GM21528 (cell line): ENCODE results near the gene SLC16A11.
"Not testable (repeated sequence)": the region's sequence is repeated elsewhere in the genome, so short reads cannot be mapped to it uniquely, and the experiment has no call there.

Experiments
- ATAC-seq: cut with Tn5 transposase; IDR thresholded peaks from one replicate; pipeline ENCODE4 v1.9.1; 2021; ENCODE audit warnings: mild to moderate bottlenecking, moderate library complexity; ENCODE audit not compliant: unreplicated experiment, low FRiP score

The SLC16A11 gene

DNA sequence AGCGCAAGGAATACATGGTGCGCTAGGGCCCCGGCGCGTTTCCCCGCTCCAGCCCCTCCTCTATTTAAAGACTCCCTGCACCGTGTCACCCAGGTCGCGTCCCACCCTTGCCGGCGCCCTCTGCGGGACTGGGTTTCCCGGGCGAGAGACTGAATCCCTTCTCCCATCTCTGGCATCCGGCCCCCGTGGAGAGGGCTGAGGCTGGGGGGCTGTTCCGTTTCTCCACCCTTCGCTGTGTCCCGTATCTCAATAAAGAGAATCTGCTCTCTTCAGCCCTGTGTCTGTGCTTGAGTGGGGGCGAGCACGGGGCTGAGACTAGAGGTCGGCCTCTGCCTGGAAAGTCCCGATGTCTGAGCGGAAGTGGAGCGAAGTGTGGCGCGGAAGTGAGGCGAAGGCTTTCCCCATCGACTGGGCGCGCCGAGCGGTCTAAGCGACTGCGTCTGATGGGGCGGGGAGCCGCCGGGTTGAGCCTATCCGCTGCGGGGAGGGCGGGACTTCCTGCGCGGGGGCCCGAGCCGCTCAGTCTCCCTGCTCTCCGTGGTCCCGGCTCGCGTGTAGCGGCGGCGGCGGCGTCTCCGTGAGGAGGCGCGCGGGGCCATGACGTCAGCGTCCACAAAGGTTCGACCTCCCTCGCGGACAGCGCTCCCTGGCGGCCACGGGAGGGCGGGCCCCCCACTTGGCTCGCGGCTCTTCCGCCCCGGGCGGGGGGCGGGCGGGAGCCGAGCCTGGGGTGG, 29.5 kb downstream of the SLC16A11 start:
- ATAC-seq = peak; percentile 71

- no peak for ATAC-seq
These were observed 32.0 kb downstream of the SLC16A11 start for GRCh38 chr17:7011942-7012254.

GRCh38 chr17:7011415-7011814, 32.5 kb downstream of the SLC16A11 start:
- no peak for ATAC-seq

GRCh38 chr17:7010523-7010922, 33.4 kb downstream of the SLC16A11 start:
- ATAC-seq = no peak

- ATAC-seq = no peak
These were observed 36.7 kb downstream of the SLC16A11 start for GRCh38 chr17:7007143-7007542.

DNA sequence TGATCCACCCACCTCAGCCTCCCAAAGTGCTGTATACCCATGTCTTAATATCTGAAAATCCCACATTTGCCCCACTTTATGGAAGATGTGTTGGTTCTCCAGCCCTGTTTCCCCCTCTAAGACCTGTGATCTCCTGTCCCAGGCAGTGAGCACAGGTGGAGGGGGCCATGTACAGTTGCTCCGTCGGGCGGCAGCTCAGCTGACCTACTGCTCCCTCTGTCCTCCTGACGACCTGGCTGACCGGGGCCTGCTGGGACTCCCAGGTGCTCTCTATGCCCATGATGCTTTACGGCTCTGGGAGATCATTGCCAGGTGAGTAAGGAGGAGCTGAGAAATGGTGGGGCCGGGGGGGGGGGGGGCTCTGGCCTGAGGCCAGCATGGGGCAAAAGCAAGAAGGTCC, 38.2 kb downstream of the SLC16A11 start:
- no peak for ATAC-seq

DNA sequence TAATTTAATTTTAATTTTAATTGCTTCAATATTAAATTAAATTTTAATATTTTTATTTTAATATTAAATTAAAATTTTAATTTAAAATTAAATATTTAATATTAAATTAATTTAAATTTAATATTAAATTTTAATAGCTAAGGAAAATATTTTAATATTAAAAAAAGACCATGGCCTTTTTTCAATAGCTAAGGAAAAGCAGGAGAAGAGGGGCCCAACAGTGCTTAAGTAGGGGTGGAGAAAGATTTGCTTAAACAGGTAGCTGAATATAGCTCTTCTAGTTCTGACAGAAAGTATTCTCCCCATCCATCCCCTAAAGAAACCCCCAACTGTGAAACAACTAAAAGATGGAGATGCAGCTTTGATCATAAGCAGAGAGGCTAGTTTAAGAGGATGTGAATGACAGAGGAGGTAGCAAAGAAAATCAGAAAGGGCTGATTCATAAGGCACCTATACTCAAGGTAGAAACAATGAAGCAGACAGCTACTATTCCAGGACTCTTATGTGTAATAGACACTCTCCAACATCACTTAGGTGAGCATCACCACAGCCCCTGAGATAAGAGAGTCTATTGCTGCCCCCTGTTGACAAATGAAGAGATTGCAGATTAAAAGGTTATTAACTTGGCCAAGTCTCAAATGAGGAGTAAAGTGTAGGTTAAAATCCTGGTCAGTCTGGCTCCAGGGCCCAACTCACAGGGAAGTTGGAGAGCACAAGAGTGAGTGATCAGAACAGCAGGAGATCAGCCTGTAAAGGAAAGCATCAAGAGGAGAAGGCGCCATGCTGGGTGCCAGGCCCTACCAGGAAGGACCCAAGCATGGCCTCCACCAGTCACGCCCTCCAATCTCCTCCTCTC, 39.3 kb downstream of the SLC16A11 start:
- ATAC-seq = no peak

- no peak for ATAC-seq
These were observed 40.1 kb downstream of the SLC16A11 start for GRCh38 chr17:7003745-7004144.

DNA sequence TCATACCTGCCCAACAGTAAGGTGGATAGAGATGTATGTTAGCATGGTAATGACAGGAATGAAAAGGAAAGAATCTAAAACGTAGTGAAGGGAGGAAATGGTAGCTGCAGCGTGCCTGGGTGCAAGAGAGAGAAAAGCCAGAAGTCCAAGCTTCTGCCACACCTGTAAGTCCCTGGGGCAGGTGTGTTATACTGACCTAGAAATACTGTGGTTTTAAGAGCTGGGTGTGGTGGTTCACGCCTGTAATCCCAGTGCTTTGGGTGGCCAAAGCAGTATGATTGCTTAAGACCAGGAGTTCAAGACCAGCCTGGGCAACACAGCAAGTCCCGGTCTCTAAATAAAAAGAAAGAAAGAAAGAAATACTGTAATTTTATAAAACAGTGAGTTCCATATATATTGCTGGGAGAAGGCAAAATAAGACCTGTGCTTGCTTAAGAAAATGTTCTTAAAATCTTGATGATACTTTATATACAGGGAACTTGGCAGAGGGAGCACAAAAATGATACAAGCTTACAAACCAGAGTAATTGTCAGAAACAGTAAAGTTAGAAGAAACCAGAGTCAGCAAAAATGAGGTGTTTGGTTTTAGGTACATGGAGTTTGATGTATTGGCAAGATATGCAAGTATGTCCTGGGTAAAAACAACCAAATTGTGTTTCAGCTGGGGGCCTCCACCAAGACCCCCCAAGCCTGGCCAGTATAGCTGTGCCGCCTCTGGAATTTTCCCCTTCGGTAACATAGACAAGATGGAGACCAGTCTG, 41.4 kb downstream of the SLC16A11 start:
- ATAC-seq = no peak

DNA sequence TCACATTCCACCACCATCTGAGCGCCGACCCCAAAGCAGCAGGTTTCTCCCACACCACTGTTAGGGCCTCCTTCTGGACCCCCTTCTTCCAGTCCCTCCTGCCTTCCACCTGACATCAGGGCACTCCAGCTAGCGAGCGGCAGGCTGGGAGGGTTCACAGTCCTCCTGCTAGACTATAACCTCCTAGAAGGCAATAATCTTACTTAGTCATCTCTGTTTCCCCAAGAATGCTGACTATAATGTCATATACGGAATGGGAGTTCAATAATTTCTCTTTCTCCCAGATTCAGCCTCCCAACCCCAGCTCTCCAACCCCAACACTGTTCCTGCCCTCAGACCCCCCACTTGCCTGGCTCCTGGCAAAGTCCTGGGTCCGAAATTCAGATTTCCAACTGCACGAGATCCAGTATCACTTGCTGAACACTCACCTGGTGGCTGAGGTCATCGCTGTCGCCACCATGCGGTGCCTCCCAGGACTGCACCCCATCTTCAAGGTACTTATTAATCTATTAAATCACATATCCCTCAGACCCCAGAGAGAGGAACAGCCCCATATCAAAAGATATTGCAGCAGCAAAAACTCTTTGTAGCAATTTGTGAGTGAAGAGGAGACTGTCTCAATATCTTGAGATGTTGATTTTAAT, 42.5 kb downstream of the SLC16A11 start:
- no peak for ATAC-seq

DNA sequence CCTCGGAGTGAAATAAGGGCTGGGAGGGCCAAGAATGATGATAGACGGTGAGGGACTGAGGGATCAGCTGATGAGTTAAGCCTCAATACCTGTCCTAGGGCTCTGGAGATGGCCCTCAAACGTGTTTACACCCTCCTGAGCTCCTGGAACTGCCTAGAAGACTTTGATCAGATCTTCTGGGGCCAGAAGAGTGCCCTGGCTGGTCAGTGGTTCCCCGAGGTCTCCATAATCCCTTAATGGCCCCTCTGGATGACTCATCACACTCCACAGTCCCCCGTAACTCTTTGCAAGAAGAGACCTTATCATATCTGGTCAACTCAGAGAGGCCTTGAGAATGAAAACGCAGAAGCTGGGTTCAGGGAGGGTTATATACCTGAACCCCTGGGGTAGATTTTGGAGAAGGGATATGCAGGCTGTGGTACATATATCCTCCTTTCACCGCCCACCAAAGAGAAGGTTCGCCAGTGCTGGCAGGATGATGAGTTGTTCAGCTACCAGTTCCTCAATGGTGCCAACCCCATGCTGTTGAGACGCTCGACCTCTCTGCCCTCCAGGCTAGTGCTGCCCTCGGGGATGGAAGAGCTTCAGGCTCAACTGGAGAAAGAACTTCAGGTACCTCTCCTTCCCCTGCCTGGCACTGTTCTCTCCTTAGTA, 44.9 kb downstream of the SLC16A11 start:
- no peak for ATAC-seq

DNA sequence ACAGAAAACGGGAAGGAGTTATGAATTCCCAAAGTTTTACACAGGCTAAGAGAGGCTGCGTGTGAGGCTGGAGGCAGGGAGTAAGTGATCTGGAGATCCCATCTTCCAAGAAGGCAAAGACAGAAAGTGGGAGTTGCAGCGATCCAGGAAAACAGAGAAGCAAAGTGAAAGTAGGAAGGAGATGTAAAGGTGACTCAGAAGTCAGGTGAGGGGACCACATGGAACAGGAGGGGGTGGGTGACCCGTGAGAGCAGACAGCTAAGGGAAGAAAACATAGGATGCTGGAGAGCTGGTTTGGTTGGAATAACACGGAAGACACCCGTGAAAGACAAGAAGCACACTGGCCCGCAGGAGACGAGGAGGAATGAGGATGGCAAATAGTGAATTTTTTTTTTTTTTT, 46.7 kb downstream of the SLC16A11 start:
- no peak for ATAC-seq

- no peak for ATAC-seq
These were observed 47.5 kb downstream of the SLC16A11 start for GRCh38 chr17:6996256-6997011.

DNA sequence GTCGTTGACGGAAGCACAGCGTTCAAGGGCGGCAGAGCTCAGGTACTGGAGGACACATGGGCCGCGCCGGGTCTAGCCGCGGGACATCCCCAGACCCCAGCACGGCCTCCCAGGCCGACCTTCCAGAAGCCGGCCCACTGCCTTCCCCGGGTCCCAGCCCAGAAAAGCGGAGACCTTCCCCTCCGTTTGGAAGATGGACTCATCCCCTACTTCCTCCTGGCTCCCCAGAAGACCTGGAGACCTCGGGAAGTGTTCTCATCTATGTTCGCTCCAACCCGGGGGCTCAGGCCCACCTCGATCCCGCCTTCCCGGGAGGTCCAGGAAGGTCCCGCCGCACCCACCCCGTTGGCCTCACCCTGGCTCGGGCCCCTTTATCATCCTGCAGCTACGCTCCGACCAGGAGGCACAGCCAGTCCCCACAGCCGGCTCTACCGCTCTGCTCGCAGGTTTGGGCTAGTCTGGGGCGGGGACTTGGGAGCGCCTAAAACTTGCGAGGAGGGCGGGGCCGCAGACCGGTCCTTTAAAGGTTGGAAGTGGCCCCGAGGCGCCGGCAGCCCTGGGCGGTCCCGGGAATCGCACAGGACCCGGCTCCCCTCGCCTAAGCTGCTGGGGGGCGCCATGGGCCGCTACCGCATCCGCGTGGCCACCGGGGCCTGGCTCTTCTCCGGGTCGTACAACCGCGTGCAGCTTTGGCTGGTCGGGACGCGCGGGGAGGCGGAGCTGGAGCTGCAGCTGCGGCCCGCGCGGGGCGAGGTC, 48.2 kb downstream of the SLC16A11 start, which contains the start of gene ALOX12:
ALOX12 (plus strand) TSS at position 550 of the 756 bp plus-strand sequence; CDS start at position 619, 69 bp downstream.
- ATAC-seq = no peak

DNA sequence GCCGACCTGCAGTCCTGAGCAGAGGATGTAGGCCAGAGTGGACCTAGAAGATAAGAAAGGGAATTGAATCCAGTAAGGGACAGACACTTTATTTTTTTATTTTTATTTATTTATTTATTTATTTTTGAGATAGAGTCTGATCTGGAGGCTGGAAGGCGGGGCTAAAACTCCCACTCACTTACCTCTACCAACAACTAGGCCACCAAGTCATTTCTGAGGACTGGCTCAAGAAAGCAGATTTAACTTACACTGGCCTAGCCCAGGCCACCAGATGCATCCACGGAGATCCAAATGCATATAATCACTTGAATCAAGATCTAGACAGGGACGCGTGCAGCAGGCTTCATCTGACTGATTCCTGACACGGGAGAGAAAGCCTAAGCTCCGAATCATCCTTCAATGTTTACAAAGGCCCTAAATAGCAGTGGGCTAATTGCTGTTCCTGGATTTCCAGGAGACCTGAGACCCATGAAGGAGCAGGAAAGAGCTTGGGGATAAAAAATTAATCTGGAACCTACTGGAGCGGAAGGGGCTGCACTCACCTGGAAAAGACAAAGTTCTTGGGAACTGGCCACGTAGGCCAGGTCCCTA, 49.1 kb downstream of the SLC16A11 start:
- no peak for ATAC-seq

DNA sequence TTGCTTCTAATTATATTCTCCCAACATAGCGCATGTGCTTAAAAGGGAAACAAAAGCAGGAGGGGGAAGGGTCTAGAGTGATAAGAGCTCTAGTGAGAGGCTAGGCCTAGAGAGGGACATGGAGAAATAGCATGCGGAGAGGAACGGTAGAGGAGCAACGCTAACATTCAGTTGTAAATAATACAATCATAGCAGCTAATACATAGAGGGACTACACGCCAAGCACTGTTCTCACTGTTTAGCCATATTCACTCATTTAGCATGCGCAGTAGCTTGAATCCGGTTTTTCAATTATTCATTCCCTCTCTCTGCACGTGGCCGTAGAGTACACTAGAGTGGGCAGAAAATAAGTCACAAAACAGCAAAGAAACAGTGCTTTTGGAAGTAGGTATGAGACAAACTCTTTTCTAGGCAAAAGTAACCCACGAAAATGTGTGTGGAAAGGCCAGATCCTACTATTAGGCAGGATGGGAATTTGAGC, 49.7 kb downstream of the SLC16A11 start:
- no peak for ATAC-seq

DNA sequence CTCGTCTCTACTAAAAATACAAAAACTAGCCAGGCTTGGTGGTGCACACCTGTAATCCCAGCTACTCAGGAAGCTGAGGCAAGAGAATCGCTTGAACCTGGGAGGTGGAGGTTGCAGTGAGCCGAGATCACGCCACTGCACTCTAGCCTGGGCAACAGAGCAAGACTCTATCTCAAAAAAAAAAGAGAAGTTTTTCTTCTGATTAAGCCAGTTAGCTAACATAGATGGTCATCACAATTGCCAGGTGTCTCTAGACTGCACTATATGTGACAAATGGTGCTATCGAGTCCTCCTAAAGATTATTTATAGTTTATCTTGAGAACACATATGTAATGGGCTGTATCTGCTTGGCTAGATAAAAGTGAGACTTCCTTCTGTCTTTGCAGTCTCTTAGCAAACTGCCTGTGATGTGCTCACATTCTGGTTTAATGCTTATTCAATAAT, 50.3 kb downstream of the SLC16A11 start:
- ATAC-seq = not testable (repeated sequence)
